Tibial nerve (tissue), 4 donors: ENCODE results near the gene MRPL27. TPM values are rescaled to one million over a fixed set of nuclear protein-coding genes. Genes with fewer than 3 reads are reported as not detected.

Experiments
- DNase-seq, 2 donors: peaks; one replicate each; pipeline ENCODE4 v3.0.0-alpha.2; 2019; ENCODE audit warnings: low spot score in 2 of 2
- H3K27ac ChIP-seq, 4 donors: fragments of 200-600 bp; sonication (generic) in 3 of 4; one replicate each; pipeline ENCODE4 v1.5.1; 2017 to 2019; ENCODE audit warnings: mild to moderate bottlenecking in 1 of 4
- H3K27me3 ChIP-seq, 2 donors: fragments of 200-600 bp; sonication (generic) in 1 of 2; one replicate each; pipeline versions ENCODE4 v1.5.1 to v1.6.0; 2017 to 2019
- H3K36me3 ChIP-seq, 3 donors: fragments of 200-600 bp; sonication (generic); one replicate each; pipeline ENCODE4 v1.5.1; 2018 to 2019
- H3K4me1 ChIP-seq, 4 donors: fragments of 200-600 bp; sonication (generic) in 3 of 4; one replicate each; pipeline ENCODE4 v1.5.1; 2017 to 2019
- H3K4me3 ChIP-seq, 4 donors: fragments of 200-600 bp; sonication (generic) in 3 of 4; one replicate each; pipeline ENCODE4 v1.5.1; 2017 to 2019; ENCODE audit warnings: mild to moderate bottlenecking in 1 of 4, moderate library complexity in 1 of 4
- H3K9me3 ChIP-seq, 4 donors: fragments of 200-600 bp; sonication (generic) in 3 of 4; one replicate each; pipeline ENCODE4 v1.5.1; 2017 to 2019
- EP300 ChIP-seq, 2 donors: sonication (generic); formaldehyde crosslinking; IDR thresholded peaks; one replicate each; pipeline ENCODE4 v1.6.1; 2017; ENCODE audit warnings: antibody characterized with exemption in 2 of 2, mild to moderate bottlenecking in 1 of 2
- POLR2A ChIP-seq, 2 donors: fragments of 450-650 bp; IDR thresholded peaks; one replicate each; pipeline ENCODE4 v1.6.1; 2017; ENCODE audit warnings: antibody characterized with exemption in 2 of 2, mild to moderate bottlenecking in 2 of 2, moderate library complexity in 2 of 2
- WGBS, 2 donors: methylation state at CpG; one replicate each; pipeline ENCODE4 v1.1.5; 2018; 5-methylcytosine and 5-hydroxymethylcytosine counted together
- total RNA-seq, 4 donors: library from RNA; depleted of rRNA; stranded (reverse); fragments of >200 nt; gene quantifications; one replicate each; pipeline ENCODE4 v1.1.0, GENCODE V29; 2016
- TF ChIP-seq, protein P1 (sequence below), 5 experiments: fragments of 200-600 bp in 3 of 5; fragments of 450-650 bp in 2 of 5; sonication (generic) in 3 of 5; IDR thresholded peaks; one replicate each; pipeline ENCODE4 v1.5.1; 2016 to 2019; ENCODE audit warnings: antibody characterized with exemption in 5 of 5, mild to moderate bottlenecking in 3 of 5, moderate library complexity in 2 of 5

The MRPL27 gene
- total RNA-seq, 4 donors from 2014 or later: 32.4 to 45.9 (median 34.9) TPM

DNA sequence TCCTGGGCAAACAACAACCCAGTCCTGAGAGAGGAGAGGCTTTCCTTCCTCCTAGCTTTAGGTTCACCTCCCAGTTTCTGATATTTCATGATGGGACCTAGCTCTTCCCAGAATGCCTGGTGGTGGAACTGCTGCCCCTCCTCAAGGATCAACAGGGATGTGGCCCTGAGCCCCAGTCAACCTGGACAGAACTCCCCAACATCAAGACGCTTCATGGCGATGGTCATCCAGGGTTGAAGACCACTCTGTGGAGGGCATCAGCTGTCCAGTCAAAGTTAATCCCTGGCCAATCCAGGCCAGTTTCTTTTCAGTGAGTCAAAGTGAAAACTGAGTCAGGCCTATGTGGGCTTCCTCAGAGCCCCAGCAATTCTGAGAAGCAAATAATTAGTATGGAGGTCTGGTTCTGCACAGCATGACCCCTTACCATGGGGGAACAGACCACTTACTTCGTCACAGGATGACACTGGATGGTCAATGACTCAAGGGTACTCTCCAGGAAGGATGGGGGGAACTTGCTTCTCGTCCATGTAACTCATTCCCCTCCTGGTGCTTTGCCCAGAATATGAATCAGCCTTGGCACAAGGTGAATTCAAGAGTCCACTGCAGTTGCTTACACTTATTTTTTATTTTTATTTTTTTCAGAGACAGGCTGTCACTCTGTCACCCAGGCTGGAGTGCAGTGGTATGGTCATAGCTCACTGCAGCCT is 41.7 kb downstream of the MRPL27 start:
- H3K36me3 ChIP-seq: no peaks in the 10 kb centered on the region
- DNase-seq: no peak
- H3K9me3 ChIP-seq: no peaks in the 10 kb centered on the region
- H3K27me3 ChIP-seq: peaks cover 0 to 4% of the 10 kb centered on the region in 2 donors
- WGBS, 2 donors: 71 to 79% methylated on average over 4 of the region's 4 CpGs
- H3K27ac ChIP-seq: no peak overlapping the region
- no peaks in the 10 kb centered on the region for H3K4me1 ChIP-seq
- H3K4me3 ChIP-seq: no peak overlapping the region
- TF ChIP-seq EP300 (IDR thresholded peaks at IDR 0.05) (no peak), POLR2A (IDR thresholded peaks at IDR 0.05) (no peak)
- TF ChIP-seq, protein P1, sequence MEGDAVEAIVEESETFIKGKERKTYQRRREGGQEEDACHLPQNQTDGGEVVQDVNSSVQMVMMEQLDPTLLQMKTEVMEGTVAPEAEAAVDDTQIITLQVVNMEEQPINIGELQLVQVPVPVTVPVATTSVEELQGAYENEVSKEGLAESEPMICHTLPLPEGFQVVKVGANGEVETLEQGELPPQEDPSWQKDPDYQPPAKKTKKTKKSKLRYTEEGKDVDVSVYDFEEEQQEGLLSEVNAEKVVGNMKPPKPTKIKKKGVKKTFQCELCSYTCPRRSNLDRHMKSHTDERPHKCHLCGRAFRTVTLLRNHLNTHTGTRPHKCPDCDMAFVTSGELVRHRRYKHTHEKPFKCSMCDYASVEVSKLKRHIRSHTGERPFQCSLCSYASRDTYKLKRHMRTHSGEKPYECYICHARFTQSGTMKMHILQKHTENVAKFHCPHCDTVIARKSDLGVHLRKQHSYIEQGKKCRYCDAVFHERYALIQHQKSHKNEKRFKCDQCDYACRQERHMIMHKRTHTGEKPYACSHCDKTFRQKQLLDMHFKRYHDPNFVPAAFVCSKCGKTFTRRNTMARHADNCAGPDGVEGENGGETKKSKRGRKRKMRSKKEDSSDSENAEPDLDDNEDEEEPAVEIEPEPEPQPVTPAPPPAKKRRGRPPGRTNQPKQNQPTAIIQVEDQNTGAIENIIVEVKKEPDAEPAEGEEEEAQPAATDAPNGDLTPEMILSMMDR (IDR thresholded peaks at IDR 0.05): no peak

- Histone ChIP-seq H3K27me3 (peaks cover 0 to 4% of the 10 kb centered on the region in 2 donors), H3K9me3 (no peaks in the 10 kb centered on the region), H3K36me3 (no peaks in the 10 kb centered on the region), H3K27ac (no peak overlapping the region), H3K4me1 (no peaks in the 10 kb centered on the region), H3K4me3 (no peak overlapping the region)
- DNase-seq: no peak
- TF ChIP-seq, protein P1 (IDR thresholded peaks at IDR 0.05): no peak
- no peak for TF ChIP-seq POLR2A (IDR thresholded peaks at IDR 0.05)
- no peak for TF ChIP-seq EP300 (IDR thresholded peaks at IDR 0.05)
- 80 to 82% methylated on average over 11 of the region's 11 CpGs for WGBS, 2 donors
These were observed 42.7 kb downstream of the MRPL27 start for GRCh38 chr17:50330151-50330775.

- Histone ChIP-seq H3K4me1 (no peaks in the 10 kb centered on the region), H3K27ac (no peak overlapping the region), H3K27me3 (peaks cover 0 to 4% of the 10 kb centered on the region in 2 donors), H3K36me3 (no peaks in the 10 kb centered on the region), H3K4me3 (no peak overlapping the region), H3K9me3 (no peaks in the 10 kb centered on the region)
- TF ChIP-seq, protein P1 (IDR thresholded peaks at IDR 0.05): no peak
- no peak for TF ChIP-seq POLR2A (IDR thresholded peaks at IDR 0.05)
- no peak for TF ChIP-seq EP300 (IDR thresholded peaks at IDR 0.05)
- DNase-seq: no peak
- WGBS, 2 donors: 82 to 83% methylated on average over 3 of the region's 3 CpGs
These were observed 43.3 kb downstream of the MRPL27 start for GRCh38 chr17:50329716-50330115.

- TF ChIP-seq, protein P1 (IDR thresholded peaks at IDR 0.05): no peak
- TF ChIP-seq EP300 (IDR thresholded peaks at IDR 0.05): no peak
- TF ChIP-seq POLR2A (IDR thresholded peaks at IDR 0.05): no peak
- H3K4me3 ChIP-seq: no peak overlapping the region
- peaks cover 0 to 4% of the 10 kb centered on the region in 2 donors for H3K27me3 ChIP-seq
- no peaks in the 10 kb centered on the region for H3K36me3 ChIP-seq
- no peaks in the 10 kb centered on the region for H3K4me1 ChIP-seq
- H3K9me3 ChIP-seq: no peaks in the 10 kb centered on the region
- WGBS, 2 donors: 57 to 67% methylated on average over 21 of the region's 21 CpGs
- no peak for DNase-seq
- H3K27ac ChIP-seq: no peak overlapping the region
These were observed 44.3 kb downstream of the MRPL27 start for GRCh38 chr17:50328363-50329325.
